ENCODE measurements around the gene ISOC2. TPM values are rescaled to one million over a fixed set of nuclear protein-coding genes. Genes with fewer than 3 reads are reported as not detected.
"Not testable (repeated sequence)": the region's sequence is repeated elsewhere in the genome, so short reads cannot be mapped to it uniquely, and the experiment has no call there.

ISOC2 gene
- total RNA-seq, 1 experiment from 2014 or later: 251 TPM

DNA sequence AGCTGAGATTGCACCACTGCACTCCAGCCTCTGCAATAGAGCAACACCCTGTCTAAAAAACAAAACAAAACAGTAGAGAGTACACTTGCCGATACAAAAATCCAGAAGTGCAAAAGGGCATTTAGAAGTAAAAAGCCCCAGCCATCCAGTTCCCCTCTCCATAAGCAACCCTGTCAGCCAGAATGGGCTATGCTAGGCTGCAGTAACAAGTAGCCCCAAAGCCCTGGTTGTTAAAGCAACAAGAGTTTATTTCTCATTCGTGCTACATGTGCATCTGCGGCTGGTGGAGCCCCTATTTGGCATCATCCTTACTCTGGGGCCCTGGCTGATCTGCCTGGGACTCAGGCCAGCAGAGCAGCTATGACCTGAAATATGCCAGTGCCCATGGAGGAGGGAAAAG lies 36.9 kb downstream of the ISOC2 start:
- Histone ChIP-seq H3K9ac (ENCODE audit: low read length) (no peak overlapping the region), H3K9me3 (ENCODE audit: low read length) (no peaks in the 10 kb centered on the region), H3K4me2 (ENCODE audit: low read length) (no peak overlapping the region), H3K36me3 (ENCODE audit: low read depth, low read length) (no peaks in the 10 kb centered on the region), H3K27me3 (ENCODE audit: low read length) (peaks cover 18% of the 10 kb centered on the region; the same call in 1 of the 2 replicates), H3K4me1 (ENCODE audit: insufficient read depth, low read length) (no peaks in the 10 kb centered on the region), H3K9me2 (replicated peaks; ENCODE audit: low read length) (no peaks in the 10 kb centered on the region), H3K79me2 (ENCODE audit: low read length) (no peaks in the 10 kb centered on the region), H2AFZ (ENCODE audit: low read length) (no peak overlapping the region), H4K20me1 (ENCODE audit: low read length) (no peaks in the 10 kb centered on the region), H3K4me3 (ENCODE audit: low read length) (no peak overlapping the region), H3F3A (ENCODE audit: low read length, unreplicated experiment) (no peaks in the 10 kb centered on the region), H3K27ac (ENCODE audit: low read length) (no peak overlapping the region)
- intact Hi-C loops (cut with micrococcal nuclease): no loop called here
- TF ChIP-seq CTCF (conservative IDR thresholded peaks at IDR 0.05; ENCODE audit: low read depth, low read length) (no peak), EZH2phosphoT487 (IDR thresholded peaks at IDR 0.05; ENCODE audit: borderline replicate concordance, low read length) (no peak), EZH2 (IDR thresholded peaks at IDR 0.05; ENCODE audit: low read length, unreplicated experiment) (no peak)
- DNase-seq (no peak), ATAC-seq (no peak)
- no TSS peak for BruUV-seq (replicated peaks)
- POLR2A ChIA-PET (ENCODE audit: unreplicated experiment): no interaction called here
- CTCF ChIA-PET: no interaction called here

DNA sequence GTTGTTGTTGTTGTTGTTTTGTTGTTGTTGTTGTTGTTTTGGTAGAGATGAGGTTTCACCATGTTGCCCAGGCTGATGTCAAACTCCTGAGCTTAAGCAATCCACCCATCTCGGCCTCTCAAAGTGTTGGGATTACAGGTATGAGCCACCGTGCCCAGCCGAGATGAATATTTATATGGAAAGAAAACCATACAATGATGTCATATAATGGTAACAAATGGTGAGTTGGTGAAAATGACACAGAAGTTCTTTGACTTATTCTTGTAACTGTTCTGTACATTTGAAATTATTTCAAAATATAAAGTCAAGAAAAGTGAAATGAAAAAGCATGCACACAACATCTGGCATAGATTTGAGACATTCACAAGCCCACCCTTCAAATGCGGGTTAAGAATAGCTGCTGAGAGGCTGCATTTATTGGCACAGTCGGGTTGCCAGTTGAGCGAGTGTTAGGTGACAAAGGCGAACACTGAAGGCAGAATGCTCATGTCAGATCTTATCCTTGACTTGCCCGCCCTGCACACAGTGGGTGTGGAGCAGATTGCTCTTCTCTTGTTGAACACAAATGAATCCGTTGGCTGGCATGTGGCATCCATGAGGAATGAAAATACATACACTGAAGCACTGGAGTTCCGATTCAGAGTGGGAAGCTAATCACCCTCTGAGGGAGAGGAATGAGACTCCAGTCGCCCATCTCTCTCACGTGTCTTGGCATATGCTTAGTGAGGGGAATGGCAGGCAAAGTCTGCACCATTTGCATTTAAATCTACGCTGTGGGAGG lies 38.0 kb downstream of the ISOC2 start:
- no peaks in the 10 kb centered on the region for H3K36me3 ChIP-seq (ENCODE audit: low read depth, low read length)
- TF ChIP-seq EZH2 (IDR thresholded peaks at IDR 0.05; ENCODE audit: low read length, unreplicated experiment) (no peak), CTCF (conservative IDR thresholded peaks at IDR 0.05; ENCODE audit: low read depth, low read length) (no peak), EZH2phosphoT487 (IDR thresholded peaks at IDR 0.05; ENCODE audit: borderline replicate concordance, low read length) (no peak)
- H3K79me2 ChIP-seq (ENCODE audit: low read length): no peaks in the 10 kb centered on the region
- no peaks in the 10 kb centered on the region for H4K20me1 ChIP-seq (ENCODE audit: low read length)
- H3K27me3 ChIP-seq (ENCODE audit: low read length): peaks cover 18% of the 10 kb centered on the region; the same call in 1 of the 2 replicates
- ChIA-PET POLR2A (ENCODE audit: unreplicated experiment) (interaction anchor here (0.6 kb wide), 1 partner anchor 53 kb away, joined by 4 read pairs; the partner anchor contains the start of gene ZNF628), CTCF (no interaction called here)
- no peak for DNase-seq
- H3K27ac ChIP-seq (ENCODE audit: low read length): no peak overlapping the region
- no peaks in the 10 kb centered on the region for H3K9me3 ChIP-seq (ENCODE audit: low read length)
- no peak overlapping the region for H3K4me2 ChIP-seq (ENCODE audit: low read length)
- no peaks in the 10 kb centered on the region for H3K4me1 ChIP-seq (ENCODE audit: insufficient read depth, low read length)
- H3K9ac ChIP-seq (ENCODE audit: low read length): no peak overlapping the region
- no peak for ATAC-seq
- BruUV-seq (replicated peaks): no TSS peak
- no peak overlapping the region for H3K4me3 ChIP-seq (ENCODE audit: low read length)
- H3K9me2 ChIP-seq (replicated peaks; ENCODE audit: low read length): no peaks in the 10 kb centered on the region
- no peaks in the 10 kb centered on the region for H3F3A ChIP-seq (ENCODE audit: low read length, unreplicated experiment)
- intact Hi-C loops (cut with micrococcal nuclease): no loop called here
- H2AFZ ChIP-seq (ENCODE audit: low read length): no peak overlapping the region

- H4K20me1 ChIP-seq (ENCODE audit: low read length); ATAC-seq; CTCF ChIA-PET; H3K9me2 ChIP-seq (replicated peaks; ENCODE audit: low read length); DNase-seq; intact Hi-C loops (cut with micrococcal nuclease); BruUV-seq (replicated peaks); POLR2A ChIA-PET (ENCODE audit: unreplicated experiment); H2AFZ ChIP-seq (ENCODE audit: low read length); H3F3A ChIP-seq (ENCODE audit: low read length, unreplicated experiment); H3K27ac ChIP-seq (ENCODE audit: low read length); H3K4me3 ChIP-seq (ENCODE audit: low read length); H3K79me2 ChIP-seq (ENCODE audit: low read length); H3K9ac ChIP-seq (ENCODE audit: low read length); H3K9me3 ChIP-seq (ENCODE audit: low read length); H3K36me3 ChIP-seq (ENCODE audit: low read depth, low read length); H3K4me1 ChIP-seq (ENCODE audit: insufficient read depth, low read length); H3K4me2 ChIP-seq (ENCODE audit: low read length): not testable (repeated sequence)
- peaks cover 17% of the 10 kb centered on the region; the same call in 1 of the 2 replicates for H3K27me3 ChIP-seq (ENCODE audit: low read length)
These were observed 40.2 kb downstream of the ISOC2 start for GRCh38 chr19:55421281-55421680.

All from PC-3 (cell line).